ENCODE measurements around the gene SERPINA6.

- TF ChIP-seq CTCF (IDR thresholded peaks at IDR 0.05) = no peak
- no peak for TF ChIP-seq POLR2A (IDR thresholded peaks at IDR 0.05; ENCODE audit: low read depth)
- no peak for TF ChIP-seq POLR2AphosphoS5 (IDR thresholded peaks at IDR 0.05)
These were observed 9.0 kb upstream of the SERPINA6 start for GRCh38 chr14:94332063-94332583.
